ENCODE data around the gene RPN1.

Gene RPN1

GRCh38 chr3:128648940-128649663 is 1.5 kb downstream of the RPN1 start:
- no peak for DNase-seq (ENCODE audit: low read depth)

- DNase-seq (ENCODE audit: low read depth): no peak
These were observed 2.2 kb downstream of the RPN1 start for GRCh38 chr3:128648402-128648801.

- no peak for DNase-seq (ENCODE audit: low read depth)
These were observed 3.3 kb downstream of the RPN1 start for GRCh38 chr3:128647307-128647706.

DNA sequence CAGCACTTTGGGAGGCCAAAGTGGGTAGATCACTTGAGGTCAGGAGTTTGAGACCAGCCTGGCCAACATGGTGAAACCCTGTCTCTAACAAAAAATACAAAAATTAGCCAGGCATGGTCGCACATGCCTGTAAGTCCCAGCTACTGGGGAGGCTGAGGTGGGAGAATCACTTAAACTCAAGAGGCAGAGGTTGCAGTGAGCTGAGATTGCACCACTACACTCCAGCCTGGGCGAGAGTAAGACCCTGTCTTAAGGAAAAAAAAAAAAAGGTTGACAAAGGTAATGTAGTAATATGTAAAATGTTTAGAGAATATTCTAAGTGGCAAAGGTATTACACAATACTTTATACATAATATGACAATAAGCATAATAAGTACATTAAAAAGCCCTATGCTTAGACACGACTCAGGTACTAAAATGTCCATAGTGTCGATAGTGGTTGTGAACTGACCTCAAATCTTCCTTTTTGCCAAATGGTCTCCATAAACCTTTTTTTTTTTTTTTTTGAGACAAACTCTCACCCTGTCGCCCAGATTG is 16.5 kb downstream of the RPN1 start:
- no peak for DNase-seq (ENCODE audit: low read depth)

GRCh38 chr3:128632301-128632700 is 18.3 kb downstream of the RPN1 start:
- DNase-seq (ENCODE audit: low read depth): no peak

DNA sequence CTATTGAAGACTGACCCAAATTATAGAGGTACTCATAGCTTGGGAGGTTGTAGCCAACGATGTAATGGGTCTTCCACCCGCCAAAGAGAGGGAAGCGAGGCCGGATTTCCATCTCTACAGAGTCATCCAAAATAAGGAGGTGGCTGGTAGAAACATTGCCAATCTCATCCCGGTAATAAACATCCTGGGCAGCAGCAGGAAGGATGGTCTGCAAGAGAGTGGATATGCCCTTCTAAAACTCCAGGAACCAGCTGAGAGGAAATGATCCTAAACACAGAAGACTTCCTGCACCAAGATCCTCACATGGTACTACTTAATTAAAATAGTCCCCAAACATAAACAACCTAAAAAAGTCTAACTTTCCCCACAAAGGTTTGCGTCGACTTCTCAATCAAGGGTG is 20.7 kb downstream of the RPN1 start:
- no peak for DNase-seq (ENCODE audit: low read depth)

GRCh38 chr3:128625409-128625945 is 25.1 kb downstream of the RPN1 start:
- DNase-seq (ENCODE audit: low read depth): no peak

GRCh38 chr3:128624526-128625138 is 26.0 kb downstream of the RPN1 start:
- no peak for DNase-seq (ENCODE audit: low read depth)

- DNase-seq (ENCODE audit: low read depth): no peak
These were observed 26.8 kb downstream of the RPN1 start for GRCh38 chr3:128623762-128624176.

GRCh38 chr3:128621931-128622330 is 28.7 kb downstream of the RPN1 start:
- no peak for DNase-seq (ENCODE audit: low read depth)

DNA sequence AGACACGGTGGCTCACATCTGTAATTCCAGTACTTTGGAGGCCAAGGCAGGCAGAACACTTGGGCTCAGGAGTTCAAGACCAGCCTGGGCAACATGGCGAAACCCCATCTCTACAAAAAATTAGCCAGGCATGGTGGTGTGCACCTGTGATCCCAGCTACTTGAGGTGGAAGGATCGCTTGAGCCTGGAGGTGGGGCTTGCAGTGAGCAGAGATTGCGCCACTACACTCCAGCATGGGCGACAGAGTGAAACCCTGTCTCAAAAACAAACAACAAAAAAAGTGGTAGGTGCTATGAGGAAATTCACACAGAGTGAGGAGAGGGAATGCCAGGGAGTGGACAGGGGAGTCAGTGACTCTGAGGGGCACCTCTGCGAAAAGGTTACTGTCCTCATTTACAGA is 29.4 kb downstream of the RPN1 start:
- no peak for DNase-seq (ENCODE audit: low read depth)

GRCh38 chr3:128620268-128620691 is 30.3 kb downstream of the RPN1 start:
- DNase-seq (ENCODE audit: low read depth): no peak

- DNase-seq (ENCODE audit: low read depth): no peak
These were observed 31.3 kb downstream of the RPN1 start for GRCh38 chr3:128619146-128619890.

DNA sequence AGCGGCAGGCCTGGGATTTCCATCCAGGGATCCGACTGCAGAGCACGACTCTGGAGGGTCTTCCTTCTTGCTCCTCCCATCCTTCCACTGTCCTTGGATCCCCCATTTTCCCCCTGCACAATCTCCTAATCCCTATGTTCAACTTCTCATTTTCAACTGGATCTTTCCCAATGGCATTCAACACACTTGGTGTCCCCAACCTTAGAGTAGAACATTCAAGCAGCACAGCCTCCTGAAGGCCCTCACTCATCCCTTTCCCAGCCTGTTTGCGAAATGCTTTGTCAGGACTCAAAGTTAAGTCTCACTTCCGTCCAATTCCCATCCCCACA is 32.3 kb downstream of the RPN1 start:
- no peak for DNase-seq (ENCODE audit: low read depth)

DNA sequence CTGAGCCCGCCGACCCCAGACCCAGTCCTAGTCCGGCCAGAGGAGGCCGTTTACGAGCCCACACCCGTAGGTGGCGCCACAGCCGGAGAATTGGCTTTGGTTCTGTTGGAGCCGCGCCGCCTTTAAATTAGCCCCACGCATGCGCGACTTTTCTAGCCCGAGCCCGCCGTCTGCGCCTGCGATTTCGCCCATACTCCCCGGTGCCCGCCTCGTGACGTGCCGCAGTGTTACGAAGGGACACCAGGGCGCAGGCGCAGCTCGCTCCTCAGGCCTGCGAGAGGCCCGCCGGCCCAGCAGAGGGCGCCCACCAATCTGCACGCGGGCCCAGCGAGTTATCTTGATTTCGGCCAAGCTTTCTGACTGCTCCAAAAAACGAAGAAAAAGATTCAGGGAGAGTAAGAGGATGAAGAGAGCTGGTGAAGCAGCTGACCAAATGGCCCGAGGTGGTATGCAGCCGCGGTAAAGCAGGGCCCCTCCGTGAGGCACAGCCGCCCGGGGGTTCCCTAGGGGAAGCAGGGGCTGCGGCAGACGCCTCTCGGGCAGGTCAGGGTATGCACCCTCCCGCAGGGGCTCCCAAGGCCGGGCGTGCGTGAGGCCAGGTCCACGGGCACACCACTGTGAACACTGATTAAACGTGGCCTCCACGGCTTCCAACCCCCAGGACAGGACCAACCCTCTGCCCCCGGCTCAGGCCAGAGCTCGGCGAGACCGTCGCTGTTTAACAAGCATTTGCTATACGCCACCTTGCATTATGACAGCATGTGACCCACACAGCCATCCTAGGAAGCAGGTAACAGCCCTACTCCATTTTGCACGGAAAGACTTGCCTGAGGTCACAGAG is 32.8 kb downstream of the RPN1 start:
- peak; percentile 92 for DNase-seq (ENCODE audit: low read depth)

DNA sequence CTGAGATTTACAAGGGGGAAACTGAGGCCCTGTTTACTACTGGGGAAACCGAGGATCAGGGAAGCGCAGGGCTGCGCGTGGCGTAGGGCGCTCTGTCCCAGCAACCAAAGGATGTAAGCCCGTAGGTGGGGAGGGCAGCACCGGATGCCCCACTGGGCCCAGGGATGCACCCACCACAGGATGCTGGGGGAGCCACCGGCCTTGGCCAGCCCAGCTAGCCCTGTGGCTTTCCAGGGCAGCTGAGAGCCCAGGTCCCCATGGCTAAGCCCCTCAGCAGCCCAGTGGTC is 33.4 kb downstream of the RPN1 start:
- no peak for DNase-seq (ENCODE audit: low read depth)

DNA sequence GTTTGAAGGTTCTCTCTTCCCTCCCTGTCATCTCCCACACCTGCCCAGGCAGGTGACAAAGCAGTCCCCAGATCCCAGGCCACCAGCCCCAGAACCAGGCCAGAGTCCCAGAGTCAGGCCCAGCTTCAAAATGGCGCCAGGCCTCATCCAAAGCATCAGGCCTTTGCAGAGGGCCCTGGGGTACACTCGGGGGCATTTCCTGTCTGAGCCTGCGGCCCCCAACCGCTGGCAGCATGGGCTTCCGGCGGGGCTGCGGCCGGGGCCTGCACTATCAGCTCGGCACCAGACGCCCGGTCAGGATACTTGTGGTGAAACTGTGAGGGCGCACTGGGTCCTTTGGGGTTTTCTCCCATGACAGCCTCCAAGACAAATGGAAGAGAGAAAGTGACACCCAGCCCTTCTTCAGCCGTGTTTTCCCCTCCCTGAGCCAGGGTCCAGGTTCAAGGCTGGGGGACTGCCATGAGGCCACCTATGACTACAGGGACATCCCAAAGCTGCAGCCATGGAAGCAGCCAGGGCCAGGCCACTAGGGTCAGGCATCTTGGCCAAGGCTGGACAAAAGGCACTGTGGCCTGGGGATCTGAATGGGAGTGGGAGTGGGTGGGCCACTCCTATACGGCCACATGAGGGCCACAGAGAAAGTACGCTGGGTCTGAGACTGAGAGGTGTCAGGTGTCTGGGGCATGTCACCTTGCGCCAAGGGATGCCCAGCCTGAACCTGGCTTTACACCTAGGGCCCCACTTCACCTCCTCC is 33.9 kb downstream of the RPN1 start:
- DNase-seq (ENCODE audit: low read depth): no peak

GRCh38 chr3:128614076-128614475 is 36.5 kb downstream of the RPN1 start:
- no peak for DNase-seq (ENCODE audit: low read depth)

GRCh38 chr3:128613083-128613829 is 37.4 kb downstream of the RPN1 start:
- DNase-seq (ENCODE audit: low read depth): no peak

DNA sequence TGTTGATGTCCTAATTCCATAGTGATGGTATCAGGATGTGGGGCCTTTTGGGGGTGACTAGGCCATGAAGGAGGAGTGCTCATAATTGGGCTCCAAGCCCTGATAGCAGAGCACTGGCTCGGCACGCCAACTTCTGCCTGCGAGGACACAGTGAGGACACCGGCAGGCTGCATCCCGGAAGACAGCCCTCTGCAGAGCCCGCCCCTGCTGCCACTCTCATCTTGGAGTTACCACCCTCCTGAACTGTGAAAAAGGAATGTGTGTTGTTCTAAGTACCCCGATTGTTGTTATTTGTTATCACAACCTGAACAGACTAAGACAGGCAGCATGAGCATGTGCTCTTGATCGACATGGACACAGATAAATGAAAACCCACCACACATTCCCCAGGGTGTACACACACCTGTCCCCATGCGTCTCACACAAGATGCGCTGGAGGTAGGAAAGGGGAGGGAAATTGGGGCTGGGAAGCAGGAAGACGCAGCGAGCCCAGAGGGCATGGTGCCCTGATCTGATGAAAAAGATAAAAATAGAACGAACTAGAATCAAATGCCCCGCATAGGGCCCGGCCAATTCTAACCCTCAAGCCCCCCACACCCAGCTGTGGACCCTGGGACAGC is 40.1 kb downstream of the RPN1 start:
- no peak for DNase-seq (ENCODE audit: low read depth)
